HAP-1 (cell line): ENCODE measurements around the gene SLC47A2.

ENCODE experiments used
- DNase-seq, 2 experiments: peaks; one replicate each; pipeline ENCODE4 v3.0.0-alpha.2; 2016 to 2020; ENCODE audit warnings: low spot score in 2 of 2
- H3K27me3 ChIP-seq: fragments of 250-450 bp; sonication (Bioruptor Pico); 2 replicates; pipeline ENCODE4 v1.5.1; 2020; ENCODE audit warnings: low read depth, mild to moderate bottlenecking, moderate library complexity
- H3K36me3 ChIP-seq: fragments of 250-450 bp; sonication (Bioruptor Pico); replicated peaks from 2 replicates; pipeline ENCODE4 v1.5.1; 2020; ENCODE audit warnings: mild to moderate bottlenecking
- H3K4me1 ChIP-seq: fragments of 250-450 bp; sonication (Bioruptor Pico); 2 replicates; pipeline ENCODE4 v1.5.1; 2020; ENCODE audit warnings: mild to moderate bottlenecking
- H3K4me3 ChIP-seq: fragments of 250-450 bp; sonication (Bioruptor Pico); 2 replicates; pipeline ENCODE4 v1.5.1; 2020; ENCODE audit warnings: mild to moderate bottlenecking, moderate library complexity
- H3K9me3 ChIP-seq: fragments of 250-450 bp; sonication (Bioruptor Pico); 2 replicates; pipeline ENCODE4 v1.5.1; 2020; ENCODE audit warnings: mild to moderate bottlenecking, moderate library complexity
- in situ Hi-C: fragments of 300-500 bp; cut with MboI; formaldehyde crosslinking; loops from 3 replicates; pipeline ENCODE4 v1.14.3; 2020; ENCODE audit warnings: low sequenced_read_pairs, inconsistent platforms, mixed read lengths

Gene SLC47A2

DNA sequence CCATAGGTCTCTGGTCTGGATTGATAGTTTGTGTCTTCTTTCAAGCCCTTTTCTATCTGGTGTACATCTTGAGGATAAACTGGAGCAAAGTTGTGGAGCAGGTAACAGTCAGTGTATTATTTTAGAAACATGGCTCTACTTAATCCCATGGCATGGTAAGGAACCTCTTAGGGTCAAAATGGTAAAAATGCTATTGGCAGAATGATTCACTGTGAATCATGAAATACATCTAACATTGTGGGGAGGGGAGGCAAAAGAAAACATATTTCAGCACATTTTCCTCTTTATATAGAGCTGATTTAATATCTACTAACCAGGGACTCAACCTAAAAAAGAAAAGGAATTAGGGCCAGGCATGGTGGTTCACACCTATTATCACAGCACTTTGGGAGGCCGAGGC lies 85.7 kb downstream of the SLC47A2 start:
- DNase-seq: no peak
- H3K9me3 ChIP-seq: no peaks in the 10 kb centered on the region
- no peaks in the 10 kb centered on the region for H3K4me1 ChIP-seq
- no peaks in the 10 kb centered on the region for H3K27me3 ChIP-seq
- in situ Hi-C loops: loop anchor here (25.0 kb wide), 1 partner anchor 643 kb away; no protein-coding TSS in a partner anchor
- no peaks in the 10 kb centered on the region for H3K36me3 ChIP-seq
- H3K4me3 ChIP-seq: no peak overlapping the region

DNA sequence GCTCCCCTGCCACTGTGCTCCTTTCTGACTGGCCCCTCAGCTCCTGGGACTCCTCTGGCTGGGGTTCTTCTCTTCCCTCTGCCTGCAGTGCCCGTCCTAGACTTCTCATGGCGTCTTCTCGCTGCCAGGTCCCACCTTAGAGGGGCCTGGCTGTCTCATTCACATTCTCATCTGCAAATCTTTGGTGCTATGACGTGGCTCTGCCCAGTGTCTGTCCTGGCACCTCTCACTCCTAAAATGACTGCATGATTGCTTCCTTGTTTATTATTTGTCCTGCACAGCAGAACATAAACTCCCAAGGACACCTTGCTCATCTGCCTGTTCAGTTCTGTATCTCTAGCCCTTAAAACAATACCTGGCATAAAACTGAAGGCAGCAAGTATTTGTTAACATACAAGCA lies 86.3 kb downstream of the SLC47A2 start:
- H3K9me3 ChIP-seq: no peaks in the 10 kb centered on the region
- no peak overlapping the region for H3K4me3 ChIP-seq
- H3K36me3 ChIP-seq: no peaks in the 10 kb centered on the region
- H3K4me1 ChIP-seq: no peaks in the 10 kb centered on the region
- DNase-seq: no peak
- no peaks in the 10 kb centered on the region for H3K27me3 ChIP-seq
- in situ Hi-C loops: loop anchor here (25.0 kb wide), 1 partner anchor 643 kb away; no protein-coding TSS in a partner anchor

DNA sequence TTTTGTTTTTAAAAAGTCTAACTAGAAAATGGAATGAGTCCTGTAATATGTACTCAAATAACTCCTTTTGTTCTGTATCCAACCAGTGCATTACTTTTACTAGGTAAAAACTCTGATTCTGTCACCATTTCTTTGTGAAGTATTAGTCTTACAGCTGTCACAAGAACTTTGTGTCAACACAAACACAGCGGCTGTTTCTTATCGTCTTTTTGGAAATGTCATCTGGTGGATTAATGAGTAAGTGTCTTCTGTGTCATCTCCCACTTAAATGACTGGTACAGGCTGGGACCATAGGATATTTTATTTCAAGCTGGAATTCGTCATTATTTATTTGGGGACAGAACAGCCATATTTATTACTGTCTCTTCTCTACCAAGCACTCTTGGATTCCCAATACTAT lies 86.9 kb downstream of the SLC47A2 start:
- Histone ChIP-seq H3K4me3 (no peak overlapping the region), H3K36me3 (no peaks in the 10 kb centered on the region), H3K4me1 (no peaks in the 10 kb centered on the region), H3K27me3 (no peaks in the 10 kb centered on the region), H3K9me3 (no peaks in the 10 kb centered on the region)
- DNase-seq: no peak
- in situ Hi-C loops: loop anchor here (25.0 kb wide), 1 partner anchor 642 kb away; no protein-coding TSS in a partner anchor
